ENCODE measurements around the gene MACF1. TPM values are rescaled to one million over a fixed set of nuclear protein-coding genes. Genes with fewer than 3 reads are reported as not detected.

Gene MACF1
- total RNA-seq, 1 experiment from 2014 or later: 190 TPM

DNA sequence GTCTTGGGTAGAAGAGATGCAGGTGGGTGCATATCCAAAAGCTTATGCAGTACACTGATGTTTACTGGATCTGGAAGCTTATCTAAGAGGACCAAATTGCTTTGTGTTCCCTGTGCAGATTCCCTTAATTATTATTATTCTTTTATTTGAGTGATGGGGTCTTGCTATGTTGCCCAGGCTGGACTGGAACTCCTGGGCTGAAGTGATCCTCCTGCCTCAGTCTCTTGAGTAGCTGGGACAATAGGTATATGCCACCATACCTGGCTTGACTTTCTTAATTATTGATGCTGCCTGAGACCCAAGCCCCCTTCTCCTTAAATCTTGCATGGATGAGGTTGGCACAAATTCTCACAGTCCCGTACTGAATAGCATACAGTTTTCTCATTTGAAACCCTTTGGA lies 83.0 kb downstream of the MACF1 start:
- H3T11ph ChIP-seq (ENCODE audit: low read length): no peak overlapping the region
- no peaks in the 10 kb centered on the region for H3K4me1 ChIP-seq (ENCODE audit: insufficient read depth, low read length)
- H3K79me1 ChIP-seq (ENCODE audit: insufficient read depth, low read depth, low read length, poor library complexity, severe bottlenecking): no peaks in the 10 kb centered on the region
- H3K4ac ChIP-seq (ENCODE audit: low read depth, low read length): no peak overlapping the region
- no peak overlapping the region for H4K5ac ChIP-seq (ENCODE audit: insufficient read length, low read depth, low read length)
- no peak overlapping the region for H2BK12ac ChIP-seq (ENCODE audit: insufficient read length, low read depth, low read length)
- TF ChIP-seq CTCF (conservative IDR thresholded peaks at IDR 0.05): no peak
- H3K4me2 ChIP-seq (ENCODE audit: insufficient read depth, insufficient read length, low read length): no peak overlapping the region
- H3K23ac ChIP-seq (ENCODE audit: insufficient read length, low read depth, low read length): no peak overlapping the region
- DNase-seq: no peak
- peaks cover 42 to 85% (median 83%) of the 10 kb centered on the region in 3 experiments; a peak in 6 of 7 replicates for H3K36me3 Mint-ChIP-seq (ENCODE audit: insufficient read depth in 1 of 3, low read depth in 3 of 3)
- H2BK20ac ChIP-seq (ENCODE audit: low read depth, low read length, poor library complexity, severe bottlenecking): no peak overlapping the region
- no peaks in the 10 kb centered on the region for H3K23me2 ChIP-seq (ENCODE audit: insufficient read length, low read depth, low read length, poor library complexity, severe bottlenecking)
- H3K27me3 ChIP-seq (ENCODE audit: insufficient read depth, low read length): no peaks in the 10 kb centered on the region
- no peaks in the 10 kb centered on the region for H4K20me1 ChIP-seq (ENCODE audit: control insufficient read depth, insufficient read depth, insufficient read length)
- H3K27ac Mint-ChIP-seq: no peak overlapping the region
- H2AK5ac ChIP-seq (ENCODE audit: insufficient read length, low read length): no peak overlapping the region
- H2BK5ac ChIP-seq (ENCODE audit: insufficient read length, low read length): no peak overlapping the region
- H4K8ac ChIP-seq (replicated peaks; ENCODE audit: insufficient read length, low read depth, low read length): no peak overlapping the region
- H3K9me3 ChIP-seq (ENCODE audit: control insufficient read depth, low read depth, low read length): no peaks in the 10 kb centered on the region
- peak overlapping the region; percentile 9 for H2BK120ac ChIP-seq (ENCODE audit: low read depth, low read length, poor library complexity, severe bottlenecking)
- H3K4me3 Mint-ChIP-seq: no peak overlapping the region
- WGBS (ENCODE audit: extremely low coverage, insufficient read length, low lambda C conversion rate): no CpG with 5 or more reads among the region's 1 CpG
- no peak overlapping the region for H3K14ac ChIP-seq (ENCODE audit: insufficient read depth, low read length)
- no peaks in the 10 kb centered on the region for H3K79me2 ChIP-seq (ENCODE audit: insufficient read depth, low read length)
- H3K18ac ChIP-seq (ENCODE audit: insufficient read length, low read depth, low read length): no peak overlapping the region
- no peaks in the 10 kb centered on the region for H3K9me3 Mint-ChIP-seq
- H4K91ac ChIP-seq (ENCODE audit: insufficient read length, low read depth, low read length): no peak overlapping the region
- no peak overlapping the region for H3K9ac ChIP-seq (ENCODE audit: extremely low read depth, insufficient read length, low read length)
- no peak overlapping the region for H3K27ac ChIP-seq (ENCODE audit: insufficient read length, low read depth, low read length)
- peaks cover 2% of the 10 kb centered on the region in 2 experiments for H3K4me1 Mint-ChIP-seq
- H2AFZ ChIP-seq (ENCODE audit: low read length): no peak overlapping the region
- H2BK15ac ChIP-seq (ENCODE audit: low read depth, low read length): no peak overlapping the region
- no peak overlapping the region for H3K56ac ChIP-seq (ENCODE audit: insufficient read length, low read depth, low read length)
- no peaks in the 10 kb centered on the region for H3K27me3 Mint-ChIP-seq (ENCODE audit: low read depth)
